GM18520 (cell line): ENCODE results near the gene CA4.

ENCODE experiments used
- ATAC-seq: cut with Tn5 transposase; IDR thresholded peaks from one replicate; pipeline ENCODE4 v1.9.1; 2021; ENCODE audit not compliant: unreplicated experiment

CA4 gene

DNA sequence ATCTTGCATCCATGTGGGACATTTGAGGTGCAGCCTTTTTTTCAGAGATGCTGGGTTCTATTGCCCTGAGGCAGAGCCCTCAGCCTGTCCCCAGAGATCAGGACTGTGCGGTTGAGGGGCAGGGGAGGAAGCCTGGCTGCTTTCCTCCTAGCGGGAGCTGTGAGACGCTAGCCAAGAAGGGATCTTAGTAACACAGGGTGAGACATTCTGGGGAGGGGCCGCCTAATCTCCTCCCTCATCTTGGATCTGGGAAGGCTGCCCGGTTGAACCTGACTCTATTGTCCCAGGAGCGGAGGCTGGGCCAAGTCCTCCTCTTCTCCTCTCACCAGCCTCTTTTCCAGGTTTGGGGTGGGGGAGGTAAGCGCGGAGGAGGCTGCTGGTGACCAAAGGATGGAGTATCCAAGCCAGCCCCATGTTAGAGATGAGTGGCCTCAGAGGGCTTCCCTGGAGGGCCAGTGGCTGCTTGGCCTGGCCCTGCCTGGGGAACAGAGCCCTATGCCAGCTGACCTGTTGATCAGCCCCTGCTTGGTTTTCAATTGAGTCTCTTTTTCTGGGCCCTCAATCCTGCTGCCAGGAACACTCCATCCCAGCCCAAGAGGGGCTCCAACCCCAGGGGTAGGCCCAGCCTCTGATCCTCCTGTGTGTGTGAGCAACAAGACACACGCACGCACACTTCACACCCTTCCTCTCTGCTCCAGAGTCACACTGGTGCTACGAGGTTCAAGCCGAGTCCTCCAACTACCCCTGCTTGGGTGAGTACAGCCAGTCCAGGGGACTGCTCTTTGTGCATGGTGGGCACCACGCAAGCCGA, 5.0 kb downstream of the CA4 start:
- no peak for ATAC-seq

DNA sequence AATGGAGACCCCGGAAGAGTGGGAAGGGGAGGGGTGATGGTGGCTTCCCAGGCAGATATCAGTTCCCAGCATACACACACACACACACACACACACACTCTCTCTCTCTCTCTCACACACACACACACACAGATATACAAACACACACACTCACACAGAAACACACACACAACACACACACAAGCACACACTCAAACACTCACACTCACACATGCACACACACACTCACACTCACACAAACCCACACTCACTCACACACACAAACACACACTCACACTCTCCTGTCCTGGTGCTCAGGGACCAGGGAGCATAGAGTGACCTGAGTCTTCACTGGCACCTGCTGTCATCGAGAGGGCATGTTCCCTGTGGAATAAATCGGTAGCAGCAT, 5.6 kb downstream of the CA4 start:
- ATAC-seq = no peak

DNA sequence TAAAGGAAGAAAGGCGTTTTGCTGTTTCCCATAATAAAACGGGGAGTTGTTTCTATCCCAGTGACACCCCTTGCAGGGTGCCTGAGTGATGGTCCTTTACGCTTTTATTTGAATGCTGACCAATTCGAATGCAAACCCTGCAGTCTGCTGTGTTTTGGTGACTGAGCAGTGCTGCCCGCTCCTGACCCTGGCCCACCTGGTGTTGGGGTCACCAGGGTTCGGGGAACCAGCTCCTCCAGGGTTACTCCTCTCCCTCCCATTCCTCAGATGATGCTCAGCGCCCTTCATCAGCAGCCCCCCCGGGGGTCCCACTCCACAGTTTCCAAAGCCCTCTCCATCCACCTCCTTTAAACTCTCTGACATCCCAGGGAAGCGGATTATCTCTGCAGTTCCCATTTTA, 6.0 kb downstream of the CA4 start:
- ATAC-seq = no peak

DNA sequence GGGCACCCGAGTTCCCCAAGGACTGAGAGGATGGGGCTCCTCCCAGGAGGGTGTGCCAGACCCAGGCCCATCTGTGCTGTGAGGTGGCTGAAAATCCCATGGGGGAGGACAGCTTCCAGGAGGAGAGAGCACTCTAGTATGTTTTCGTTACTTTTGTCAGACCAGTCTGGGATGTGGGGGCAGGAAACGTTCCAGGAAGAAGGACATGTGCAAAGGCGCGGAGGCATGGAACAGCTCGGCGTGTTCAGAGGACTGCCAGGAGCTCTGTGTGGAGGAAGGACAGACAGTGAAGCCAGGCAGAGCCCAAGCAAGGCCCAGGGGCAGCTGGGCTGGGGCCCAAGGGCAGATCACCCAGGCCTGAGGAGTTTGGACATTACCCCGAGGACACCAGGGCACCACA, 7.0 kb downstream of the CA4 start:
- ATAC-seq = no peak

DNA sequence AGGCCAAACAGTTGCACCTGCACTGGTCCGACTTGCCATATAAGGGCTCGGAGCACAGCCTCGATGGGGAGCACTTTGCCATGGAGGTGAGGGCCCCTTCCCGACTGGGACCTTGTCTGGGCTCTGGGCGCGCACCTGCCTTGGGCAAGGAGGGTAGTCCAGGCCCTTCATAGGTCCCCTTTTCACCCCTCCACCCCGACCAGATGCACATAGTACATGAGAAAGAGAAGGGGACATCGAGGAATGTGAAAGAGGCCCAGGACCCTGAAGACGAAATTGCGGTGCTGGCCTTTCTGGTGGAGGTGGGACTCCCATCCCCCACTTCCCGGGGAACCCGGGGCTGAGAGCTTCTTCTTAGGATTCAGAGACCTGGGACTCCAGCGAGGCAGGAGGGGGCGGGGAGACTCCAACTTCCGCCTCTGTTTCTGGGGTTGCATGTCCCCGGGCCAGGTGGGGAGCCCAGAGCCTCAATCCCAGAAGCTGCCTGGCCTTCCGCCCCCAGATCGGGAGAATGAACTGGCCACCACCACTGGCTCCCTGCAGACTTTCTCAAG, 7.8 kb downstream of the CA4 start:
- ATAC-seq = no peak

DNA sequence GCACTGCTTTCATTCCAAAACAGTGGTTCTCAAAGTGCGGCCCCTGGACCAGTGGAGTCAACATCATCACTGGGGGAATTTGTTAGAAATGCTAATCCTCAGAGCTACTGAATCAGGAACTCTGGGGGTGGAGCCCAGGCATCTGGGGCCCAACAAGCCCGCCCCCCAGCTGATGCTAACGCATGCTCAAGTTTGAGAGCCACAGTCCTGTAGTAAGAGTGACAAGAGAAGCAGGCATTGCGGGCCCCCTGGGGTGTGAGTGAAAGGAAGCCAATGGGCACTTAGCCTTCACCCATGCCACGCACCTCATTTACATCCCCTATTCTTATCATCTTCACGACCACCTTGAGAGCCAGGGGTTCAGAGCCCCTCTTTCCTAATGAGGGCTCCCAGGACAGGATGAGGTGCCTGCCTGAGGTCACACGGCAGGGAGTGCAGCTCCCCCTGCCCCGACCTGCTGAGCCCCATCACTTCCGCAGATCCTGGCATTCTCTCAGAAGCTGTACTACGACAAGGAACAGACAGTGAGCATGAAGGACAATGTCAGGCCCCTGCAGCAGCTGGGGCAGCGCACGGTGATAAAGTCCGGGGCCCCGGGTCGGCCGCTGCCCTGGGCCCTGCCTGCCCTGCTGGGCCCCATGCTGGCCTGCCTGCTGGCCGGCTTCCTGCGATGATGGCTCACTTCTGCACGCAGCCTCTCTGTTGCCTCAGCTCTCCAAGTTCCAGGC, 9.1 kb downstream of the CA4 start:
- ATAC-seq = no peak

DNA sequence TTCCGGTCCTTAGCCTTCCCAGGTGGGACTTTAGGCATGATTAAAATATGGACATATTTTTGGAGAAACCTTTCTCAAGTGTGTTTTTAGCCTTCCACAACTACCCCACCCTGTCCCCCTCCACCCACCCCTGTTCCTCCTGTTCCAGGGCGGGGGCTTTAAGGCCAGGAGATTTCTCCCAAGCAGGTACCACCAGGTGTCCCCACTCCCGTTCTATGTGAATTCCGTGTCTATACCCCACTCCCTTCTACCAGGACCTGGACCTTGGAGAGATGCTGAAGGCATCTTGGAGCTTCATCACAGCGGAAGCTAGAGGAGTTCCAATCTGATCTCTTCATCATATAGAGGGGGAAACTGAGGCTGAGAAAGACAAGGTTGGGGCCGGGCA, 9.7 kb downstream of the CA4 start:
- no peak for ATAC-seq

DNA sequence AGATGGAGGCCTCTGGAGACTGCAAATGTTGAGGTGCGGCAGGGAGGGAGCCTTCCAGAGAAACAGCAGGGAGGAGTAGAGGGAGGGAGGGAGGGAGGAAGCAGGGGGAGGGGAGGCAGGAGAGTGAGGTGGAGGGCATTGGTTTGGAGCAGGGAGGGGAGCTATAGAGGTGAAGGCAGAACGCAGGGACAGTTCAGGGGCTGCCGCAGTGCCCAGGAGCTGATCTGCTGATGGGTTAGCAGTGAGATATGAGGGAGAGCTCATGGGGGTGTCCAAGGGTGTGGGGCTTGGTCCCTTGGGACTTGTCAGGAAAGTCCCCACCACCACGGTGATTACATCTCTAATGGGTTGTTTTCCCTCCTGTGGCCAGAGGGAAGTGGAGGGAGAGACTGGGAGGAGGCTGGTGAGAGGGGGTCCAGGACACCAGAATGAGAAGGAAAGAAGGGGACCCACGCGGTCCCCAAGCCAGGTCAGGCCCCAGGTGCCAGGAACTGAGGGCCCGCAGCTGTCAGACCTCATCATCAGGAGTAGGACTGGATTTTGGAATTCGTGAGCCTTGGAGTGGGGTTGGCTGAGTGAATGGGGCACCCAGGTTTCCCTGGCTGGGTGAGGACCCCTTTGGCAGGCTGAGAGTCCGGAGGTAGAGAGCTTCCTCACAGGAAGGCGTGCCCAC, 11.2 kb downstream of the CA4 start:
- ATAC-seq = no peak

DNA sequence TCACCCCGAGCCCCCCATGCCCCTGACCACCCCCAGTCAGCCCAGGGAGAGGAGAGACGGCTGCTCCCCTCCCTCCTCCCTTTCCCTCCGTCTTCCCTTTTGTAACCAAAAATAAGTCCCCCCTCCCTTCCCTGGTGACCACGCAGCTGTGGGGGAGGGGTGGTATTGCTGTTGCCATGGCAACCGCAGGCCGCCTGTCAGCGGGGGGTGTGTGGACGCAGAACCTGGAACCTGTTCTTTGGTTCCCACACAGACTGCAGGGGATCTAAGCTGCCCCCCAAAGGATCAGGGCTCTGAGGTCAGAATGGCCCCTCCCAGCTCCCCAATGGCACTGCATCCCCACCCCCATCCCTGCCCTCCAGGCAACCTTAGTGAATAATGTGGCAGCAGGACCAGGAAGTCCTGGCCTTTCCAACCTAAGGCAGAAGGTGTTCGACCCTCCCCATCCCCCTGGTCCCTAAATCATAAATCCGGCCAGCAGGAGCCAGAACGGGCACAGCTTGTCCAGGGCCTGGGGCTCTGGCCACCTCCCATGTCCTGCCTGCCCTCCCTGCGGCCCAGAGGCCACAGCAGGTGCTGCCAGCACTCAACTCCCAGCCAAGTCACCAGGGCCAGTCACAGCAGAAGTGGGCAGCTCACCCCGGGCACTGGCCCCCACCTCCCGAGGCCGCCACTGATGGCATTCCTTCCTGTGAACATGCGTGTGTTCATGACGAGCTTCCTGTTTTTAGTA, 12.0 kb downstream of the CA4 start:
- ATAC-seq = no peak

DNA sequence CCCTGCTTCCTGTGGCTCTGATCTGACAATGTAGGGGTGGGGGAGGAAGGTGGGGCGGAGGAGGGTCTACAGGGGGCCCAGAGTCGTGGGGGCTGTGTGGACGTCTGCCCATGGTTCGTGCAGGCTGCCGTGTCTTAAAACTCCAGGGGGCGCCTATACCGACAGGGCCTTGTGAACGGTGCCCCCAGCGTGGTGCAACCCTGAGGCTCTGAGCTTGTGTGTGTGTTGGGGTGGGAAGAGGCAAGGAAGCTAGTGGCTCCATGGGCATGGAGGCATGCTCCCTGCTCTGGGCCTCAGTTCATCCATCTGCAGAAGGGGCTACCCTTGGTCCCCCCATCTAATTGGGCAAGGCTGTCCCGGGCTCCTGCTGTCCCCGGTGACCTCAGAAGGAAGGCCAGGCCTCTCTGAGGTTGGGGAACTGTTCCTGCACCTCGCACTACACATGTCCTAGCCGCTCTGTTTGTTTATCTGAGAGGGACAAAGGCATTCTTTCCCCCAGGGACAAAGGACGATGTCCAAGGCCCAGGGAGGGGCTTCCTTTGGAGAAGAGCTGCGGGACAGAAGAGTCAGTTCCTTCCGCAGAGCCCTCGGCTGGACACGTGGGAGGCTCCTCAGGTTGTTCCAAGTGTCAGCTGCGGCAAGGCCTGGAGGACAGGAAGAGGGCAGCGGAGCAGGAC, 13.5 kb downstream of the CA4 start:
- ATAC-seq = no peak

DNA sequence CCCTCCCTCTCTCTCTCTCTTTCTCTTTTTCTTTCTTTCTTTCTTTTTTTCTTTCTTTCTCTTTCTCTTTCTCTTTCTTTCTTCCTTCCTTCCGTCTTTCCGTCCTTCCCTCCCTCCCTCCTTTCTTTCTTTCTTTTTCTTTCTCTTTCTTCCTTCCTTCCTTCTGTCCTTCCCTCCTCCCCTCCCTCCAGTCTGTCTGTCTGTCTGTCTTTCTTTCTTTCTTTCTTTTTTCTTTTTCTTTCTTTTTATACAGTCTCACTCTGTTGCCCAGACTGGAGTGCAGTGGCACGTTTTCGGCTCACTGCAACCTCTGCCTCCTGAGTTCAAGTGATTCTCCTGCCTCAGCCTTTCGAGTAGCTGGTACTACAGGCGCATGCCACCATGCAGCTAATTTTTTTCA, 14.4 kb downstream of the CA4 start:
- no peak for ATAC-seq

DNA sequence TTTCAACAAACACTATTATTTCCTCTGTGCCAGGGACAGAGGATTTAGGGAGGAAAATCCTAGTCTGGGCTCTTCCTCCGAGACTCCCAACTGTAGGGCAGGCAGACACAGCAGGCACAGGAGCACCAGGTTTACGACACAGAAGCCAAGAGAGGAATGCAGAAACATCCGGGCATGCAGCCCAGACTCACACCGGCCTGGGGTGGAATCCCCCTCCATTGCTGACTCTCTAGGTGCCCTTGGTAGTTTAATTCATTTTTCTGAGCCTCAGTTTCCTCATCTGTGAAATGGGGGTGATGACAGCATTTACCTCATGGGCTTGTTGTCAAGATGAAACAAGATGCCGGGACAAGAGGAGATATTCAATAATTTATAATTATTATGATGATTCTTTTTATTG, 14.9 kb downstream of the CA4 start:
- no peak for ATAC-seq

DNA sequence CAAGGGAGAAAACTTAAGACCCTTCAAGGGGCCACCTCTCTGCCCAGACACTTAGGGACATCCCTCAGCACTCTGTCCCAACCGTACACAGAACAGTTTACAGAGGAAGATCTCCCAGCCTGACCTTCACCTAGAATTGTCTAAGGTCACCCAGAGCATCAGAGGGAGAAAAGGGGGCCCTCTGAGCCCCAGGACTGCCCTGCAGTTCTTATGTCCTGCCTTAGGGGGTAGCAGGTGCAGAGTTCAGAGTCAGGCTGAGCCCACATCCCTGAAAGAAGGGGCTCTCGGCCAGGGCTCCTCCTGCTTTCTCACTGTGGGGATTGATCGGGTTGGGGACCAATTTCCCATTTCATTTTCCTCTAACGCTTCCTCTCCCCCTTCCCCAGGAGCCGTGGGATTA, 15.4 kb downstream of the CA4 start:
- no peak for ATAC-seq

DNA sequence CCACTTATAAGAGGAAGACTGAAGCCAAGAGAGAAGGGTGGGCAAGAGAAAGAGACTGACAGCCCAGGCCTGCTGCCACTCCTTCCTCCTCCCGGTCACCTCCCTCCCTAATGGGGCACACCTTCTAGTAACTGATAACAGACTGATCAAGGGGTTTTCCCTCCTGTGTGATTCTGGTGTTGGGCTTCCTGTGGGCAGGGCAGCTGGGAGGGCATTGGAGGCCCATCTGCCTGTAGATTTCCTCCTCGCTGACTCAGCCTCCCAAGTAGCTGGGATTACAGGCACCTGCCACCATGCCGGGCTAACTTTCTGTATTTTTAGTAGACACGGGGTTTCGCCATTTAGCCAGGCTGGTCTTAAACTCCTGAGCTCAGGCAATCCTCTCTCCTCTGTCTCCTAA, 16.2 kb downstream of the CA4 start:
- ATAC-seq = no peak

DNA sequence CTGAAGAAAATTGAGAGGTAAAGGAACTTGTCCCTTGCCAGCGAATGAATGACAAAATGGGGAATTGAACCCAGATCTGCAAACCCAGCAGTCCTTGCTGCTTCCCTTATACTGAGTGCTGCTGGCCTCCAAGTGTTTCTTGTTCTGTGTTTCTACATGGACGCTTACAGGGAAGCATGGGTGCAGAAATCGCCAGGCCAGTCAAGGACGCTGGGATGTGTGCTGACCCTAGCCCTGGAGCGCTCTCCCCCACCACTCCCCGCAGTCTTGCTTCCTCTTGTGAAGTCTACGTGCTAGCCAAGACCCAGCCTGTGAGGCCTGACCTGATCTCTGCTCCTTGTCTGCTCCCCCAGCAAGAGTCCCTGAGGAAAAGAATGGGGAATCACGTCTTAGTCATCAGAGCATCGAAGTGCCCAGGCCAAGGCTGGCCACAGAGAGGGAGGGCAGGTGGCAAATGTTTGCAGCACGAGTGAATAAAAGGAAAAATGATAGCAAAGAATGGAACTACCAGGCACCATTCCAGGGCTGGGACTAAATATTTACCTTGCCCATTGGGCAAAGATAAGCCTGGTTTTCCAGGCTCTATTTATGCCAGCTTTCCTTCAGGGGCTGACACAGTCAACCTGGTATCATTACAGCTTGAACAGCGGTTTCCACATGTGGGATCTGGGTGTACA, 17.4 kb downstream of the CA4 start:
- no peak for ATAC-seq

DNA sequence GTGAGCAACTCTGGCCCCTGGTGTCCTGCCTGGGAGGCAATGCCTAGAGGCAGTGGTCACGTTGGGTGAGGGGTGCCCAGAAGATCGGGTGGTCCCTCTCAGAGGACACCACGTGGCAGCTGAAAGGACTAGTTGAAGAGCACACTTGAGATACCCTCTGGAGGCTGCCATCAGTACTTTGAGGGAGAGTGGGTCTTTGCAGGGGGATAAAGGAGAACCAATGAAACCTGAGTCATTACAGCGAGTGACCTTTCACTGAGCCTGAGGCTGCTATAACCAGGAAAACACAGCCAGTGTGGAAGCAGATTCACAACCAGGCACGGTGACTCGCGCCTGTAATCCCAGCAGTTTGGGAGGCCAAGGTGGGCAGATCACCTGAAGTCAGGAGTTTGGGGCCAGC, 18.9 kb downstream of the CA4 start:
- ATAC-seq = no peak

DNA sequence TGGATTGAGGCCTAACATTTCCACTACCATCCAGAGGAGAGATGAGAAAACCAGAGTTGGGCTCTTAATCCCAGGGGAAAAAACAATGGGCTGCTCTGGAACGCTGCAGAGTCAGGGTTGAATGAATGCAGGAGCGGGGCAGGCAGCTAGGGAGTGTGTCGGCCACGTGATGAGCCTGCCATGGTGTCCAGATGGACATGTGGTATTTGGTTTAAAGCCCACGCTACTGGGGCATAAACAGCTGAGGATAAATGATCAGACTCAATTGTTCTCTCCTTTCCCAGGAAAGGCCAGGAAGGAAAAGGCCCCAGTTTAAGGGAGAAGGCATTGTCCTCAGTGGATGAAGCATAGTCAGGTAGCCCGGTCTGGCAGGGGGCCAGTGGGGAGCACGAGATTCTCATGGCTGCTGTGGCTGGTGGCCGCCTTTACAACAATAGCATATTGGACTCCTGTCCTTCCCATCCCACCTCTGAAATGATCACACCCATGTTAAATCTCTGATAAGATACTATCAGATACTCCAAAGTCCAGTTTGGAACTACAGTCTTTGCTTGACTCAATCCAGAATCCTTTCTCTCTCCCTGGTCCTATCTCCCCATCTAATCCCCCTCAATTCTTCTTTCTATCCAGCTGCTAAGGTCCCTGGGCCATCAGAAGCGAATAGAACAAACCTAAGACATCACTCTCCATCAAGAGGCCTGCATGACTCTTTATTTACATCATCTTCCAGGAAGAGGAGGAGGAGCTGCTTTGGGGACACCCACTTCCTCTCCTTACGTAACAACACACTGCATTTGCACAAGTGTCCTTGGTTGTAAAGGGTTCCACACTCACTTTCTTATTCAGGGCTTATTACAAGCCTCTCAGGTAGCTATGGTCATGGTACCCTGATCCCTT, 20.4 kb downstream of the CA4 start:
- ATAC-seq = no peak

DNA sequence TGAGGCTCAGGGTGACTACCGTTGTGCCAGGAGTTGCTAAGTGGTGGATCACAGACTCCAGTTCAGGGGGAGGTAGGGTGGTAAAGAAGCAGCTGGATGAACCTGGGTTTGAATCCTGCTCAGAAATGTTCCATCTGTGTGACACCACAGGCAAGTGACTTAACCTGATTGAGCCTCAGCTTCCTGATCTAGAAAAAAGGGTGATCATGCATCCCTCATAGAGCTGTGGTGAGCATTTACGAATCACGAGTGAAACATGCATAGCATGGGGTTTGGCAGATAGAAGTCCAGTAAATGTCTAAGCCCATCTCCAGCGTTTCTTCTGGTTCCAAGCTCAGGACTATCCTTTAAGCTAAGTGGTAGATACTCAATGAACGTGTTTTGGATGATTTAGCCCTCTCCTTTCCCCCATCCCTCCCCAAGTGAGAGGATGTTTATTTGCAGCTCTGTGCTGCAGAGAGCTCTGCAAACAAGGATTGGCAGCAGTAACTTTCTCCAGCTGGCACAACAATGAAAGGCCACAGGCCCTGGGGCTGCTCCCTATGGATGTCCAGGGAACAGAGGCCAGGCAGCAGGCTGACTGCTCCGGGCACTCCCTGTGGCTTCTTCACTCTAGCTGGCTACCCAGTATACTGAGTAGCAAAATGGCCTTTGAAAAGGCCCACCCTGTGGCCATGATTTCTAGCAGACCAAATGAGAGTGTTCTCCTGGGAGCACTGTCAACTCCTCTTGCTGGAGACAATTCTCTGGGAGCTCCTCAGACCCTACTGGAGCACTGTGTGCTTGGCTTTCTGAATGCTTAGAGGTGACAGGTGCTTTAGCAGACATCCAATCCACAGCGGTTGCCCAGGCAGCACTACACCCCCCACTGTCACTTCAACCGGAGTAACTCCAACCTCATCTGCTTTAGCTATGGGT, 21.3 kb downstream of the CA4 start:
- no peak for ATAC-seq
